MM.1S (cell line): ENCODE data around the gene SF3B5.
A peak's percentile ranks its signal among the peaks of the same experiment; 100 is the strongest.
"Not testable (repeated sequence)": the region's sequence is repeated elsewhere in the genome, so short reads cannot be mapped to it uniquely, and the experiment has no call there.

Experiments
- DNase-seq: peaks from one replicate; pipeline ENCODE4 v3.0.0-alpha.2; 2015
- H2AFZ ChIP-seq: fragments of 300-600 bp; sonication (generic); 2 replicates; pipeline ENCODE4 v1.6.0; 2016; ENCODE audit warnings: antibody characterized with exemption, low read length
- H3F3A ChIP-seq: fragments of 300-600 bp; sonication (generic); 2 replicates; pipeline ENCODE4 v1.6.1; 2016; ENCODE audit warnings: mild to moderate bottlenecking, antibody characterized with exemption, low read length, moderate library complexity, mixed read lengths; ENCODE audit not compliant: insufficient read depth
- H3K27ac ChIP-seq: fragments of 300-600 bp; sonication (generic); 2 replicates; pipeline ENCODE4 v1.5.1; 2016; ENCODE audit warnings: mild to moderate bottlenecking, low read length
- H3K27me3 ChIP-seq: fragments of 300-600 bp; sonication (generic); replicated peaks from 2 replicates; pipeline ENCODE4 v1.6.0; 2016; ENCODE audit warnings: low read length; ENCODE audit not compliant: insufficient read depth
- H3K36me3 ChIP-seq: fragments of 300-600 bp; sonication (generic); replicated peaks from 2 replicates; pipeline ENCODE4 v1.6.1; 2016; ENCODE audit warnings: mild to moderate bottlenecking, low read length, mixed read lengths; ENCODE audit not compliant: insufficient read depth
- H3K4me1 ChIP-seq: fragments of 300-600 bp; sonication (generic); 2 replicates; pipeline ENCODE4 v1.6.1; 2016; ENCODE audit warnings: low read length, mixed read lengths
- H3K4me2 ChIP-seq: fragments of 300-600 bp; sonication (generic); 2 replicates; pipeline ENCODE4 v1.6.0; 2016; ENCODE audit warnings: low read depth, low read length
- H3K4me3 ChIP-seq: fragments of 300-600 bp; sonication (generic); 2 replicates; pipeline ENCODE4 v1.5.1; 2016; ENCODE audit warnings: low read length, mixed read lengths
- H3K79me2 ChIP-seq: fragments of 300-600 bp; sonication (generic); 2 replicates; pipeline ENCODE4 v1.6.1; 2016; ENCODE audit warnings: mixed run types, low read length, mixed read lengths
- H3K9ac ChIP-seq: fragments of 300-600 bp; sonication (generic); 2 replicates; pipeline ENCODE4 v1.6.1; 2016; ENCODE audit warnings: low read length, mixed read lengths
- H3K9me2 ChIP-seq: fragments of 300-600 bp; sonication (generic); replicated peaks from 2 replicates; pipeline ENCODE4 v1.6.1; 2016; ENCODE audit warnings: mild to moderate bottlenecking, low read length, mixed read lengths; ENCODE audit not compliant: insufficient read depth
- H3K9me3 ChIP-seq: fragments of 300-600 bp; sonication (generic); replicated peaks from 2 replicates; pipeline ENCODE4 v1.6.1; 2016; ENCODE audit warnings: mild to moderate bottlenecking, low read length, mixed read lengths; ENCODE audit not compliant: insufficient read depth
- H4K20me1 ChIP-seq: fragments of 300-600 bp; sonication (generic); 2 replicates; pipeline ENCODE4 v1.6.1; 2016; ENCODE audit warnings: mild to moderate bottlenecking, low read length, moderate library complexity, mixed read lengths; ENCODE audit not compliant: insufficient read depth
- CTCF ChIP-seq: fragments of 300-600 bp; sonication (generic); IDR thresholded peaks from 2 replicates; pipeline ENCODE4 v1.5.1; 2016; ENCODE audit warnings: antibody characterized with exemption, low read length, mixed read lengths
- EZH2 ChIP-seq: fragments of 300-600 bp; sonication (generic); optimal IDR thresholded peaks from 2 replicates; pipeline ENCODE3; 2017; ENCODE audit warnings: low read depth, mild to moderate bottlenecking, antibody characterized with exemption, low read length, mixed read lengths
- EZH2phosphoT487 ChIP-seq: fragments of 300-600 bp; sonication (generic); IDR thresholded peaks from 2 replicates; pipeline ENCODE4 v1.6.1; 2018; ENCODE audit warnings: antibody characterized with exemption, low read length

SF3B5 gene

GRCh38 chr6:144083172-144083571 is 12.2 kb downstream of the SF3B5 start:
- Histone ChIP-seq H3F3A (no peaks in the 10 kb centered on the region), H3K4me1 (no peaks in the 10 kb centered on the region; the same call in 1 of the 2 replicates), H3K9me3 (no peaks in the 10 kb centered on the region), H3K4me3 (no peak overlapping the region), H3K4me2 (no peak overlapping the region), H3K9ac (no peak overlapping the region), H3K9me2 (no peaks in the 10 kb centered on the region), H3K79me2 (no peaks in the 10 kb centered on the region), H3K36me3 (no peaks in the 10 kb centered on the region), H2AFZ (no peak overlapping the region), H3K27ac (no peak overlapping the region), H4K20me1 (no peaks in the 10 kb centered on the region), H3K27me3 (no peaks in the 10 kb centered on the region)
- DNase-seq = no peak
- TF ChIP-seq EZH2phosphoT487 = no peak
- TF ChIP-seq CTCF = no peak
- no peak for TF ChIP-seq EZH2

GRCh38 chr6:144082412-144082811 is 13.0 kb downstream of the SF3B5 start:
- not testable (repeated sequence) for H3K79me2 ChIP-seq, H3K27me3 ChIP-seq, H3K36me3 ChIP-seq, H4K20me1 ChIP-seq, DNase-seq, H3K4me3 ChIP-seq, H3K9me3 ChIP-seq, H3K4me1 ChIP-seq, H2AFZ ChIP-seq, H3K9ac ChIP-seq, H3F3A ChIP-seq, H3K27ac ChIP-seq, H3K4me2 ChIP-seq, H3K9me2 ChIP-seq

GRCh38 chr6:144077871-144078270 is 17.5 kb downstream of the SF3B5 start:
- H3K27ac ChIP-seq = no peak overlapping the region
- no peak overlapping the region for H3K4me3 ChIP-seq
- H3K36me3 ChIP-seq = no peaks in the 10 kb centered on the region
- peak; percentile 70 for DNase-seq
- H3K9me2 ChIP-seq = no peaks in the 10 kb centered on the region
- H3F3A ChIP-seq = no peaks in the 10 kb centered on the region
- H3K27me3 ChIP-seq = no peaks in the 10 kb centered on the region
- peak overlapping the region; percentile 6; the same call in 1 of the 2 replicates for H3K4me2 ChIP-seq
- no peaks in the 10 kb centered on the region for H3K9me3 ChIP-seq
- TF ChIP-seq EZH2phosphoT487 (no peak), EZH2 (no peak), CTCF (no peak)
- H3K79me2 ChIP-seq = no peaks in the 10 kb centered on the region
- peaks cover 13% of the 10 kb centered on the region for H3K4me1 ChIP-seq
- no peak overlapping the region for H2AFZ ChIP-seq
- H4K20me1 ChIP-seq = no peaks in the 10 kb centered on the region
- H3K9ac ChIP-seq = no peak overlapping the region

GRCh38 chr6:144075875-144076274 is 19.5 kb downstream of the SF3B5 start:
- H3K36me3 ChIP-seq = no peaks in the 10 kb centered on the region
- H3K9me2 ChIP-seq = no peaks in the 10 kb centered on the region
- H3K27me3 ChIP-seq = no peaks in the 10 kb centered on the region
- H3F3A ChIP-seq = no peaks in the 10 kb centered on the region
- H3K9ac ChIP-seq = no peak overlapping the region
- peak overlapping the region; percentile 14; the same call in 1 of the 2 replicates for H2AFZ ChIP-seq
- no peak for DNase-seq
- no peak overlapping the region for H3K4me3 ChIP-seq
- H4K20me1 ChIP-seq = no peaks in the 10 kb centered on the region
- peaks cover 13% of the 10 kb centered on the region for H3K4me1 ChIP-seq
- H3K79me2 ChIP-seq = no peaks in the 10 kb centered on the region
- H3K4me2 ChIP-seq = no peak overlapping the region
- peak overlapping the region; percentile 35; the same call in 1 of the 2 replicates for H3K27ac ChIP-seq
- H3K9me3 ChIP-seq = no peaks in the 10 kb centered on the region
- TF ChIP-seq CTCF = no peak
- TF ChIP-seq EZH2phosphoT487 = no peak
- TF ChIP-seq EZH2 = no peak
